ENCODE data around the gene VPS51.

DNA sequence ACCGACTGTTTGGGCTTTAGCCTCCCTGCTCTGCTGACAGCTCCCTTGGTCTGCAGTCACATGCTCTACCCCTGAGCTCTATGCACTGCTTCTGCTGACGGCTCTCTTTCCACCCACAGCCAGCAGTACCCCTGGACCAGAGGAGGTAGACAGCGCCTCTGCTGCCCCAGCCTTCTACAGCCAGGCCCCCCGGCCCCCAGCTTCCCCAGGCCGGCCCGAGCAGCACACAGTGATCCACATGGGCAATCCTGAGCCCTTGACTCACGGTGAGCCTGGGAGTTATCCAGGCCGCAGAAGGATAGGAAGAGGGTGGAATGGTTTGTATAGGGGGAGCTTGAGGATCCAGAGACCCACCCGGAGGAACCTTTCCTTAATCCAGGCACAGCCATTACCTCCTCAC lies 9.2 kb upstream of the VPS51 start:
- TF ChIP-seq CTCF (optimal IDR thresholded peaks at IDR 0.05 in 1 of 3, IDR thresholded peaks at IDR 0.05 in 1 of 3, conservative IDR thresholded peaks at IDR 0.05 in 1 of 3; ENCODE audit: extremely low read depth in 1 of 3, insufficient read depth in 2 of 3, low read length in 3 of 3) (no peak), EZH2 (IDR thresholded peaks at IDR 0.05; ENCODE audit: low read length) (no peak)
